Amniotic stem cell (primary cell): ENCODE measurements around the gene ITPA.

Source experiments
- DNase-seq: peaks from one replicate; lab custom pipeline; 2025; lab: John Stamatoyannopoulos, UW

Gene ITPA

GRCh38 chr20:3229158-3229557, 19.9 kb downstream of the ITPA start:
- DNase-seq: no peak

GRCh38 chr20:3229798-3230197, 20.5 kb downstream of the ITPA start:
- no peak for DNase-seq

- no peak for DNase-seq
Measured at GRCh38 chr20:3231116-3231515, 21.8 kb downstream of the ITPA start.

- no peak for DNase-seq
Measured at GRCh38 chr20:3231889-3232588, 22.7 kb downstream of the ITPA start.

- no peak for DNase-seq
Measured at GRCh38 chr20:3233131-3233990, 24.1 kb downstream of the ITPA start.

- DNase-seq: no peak
Measured at GRCh38 chr20:3233991-3234498, 24.7 kb downstream of the ITPA start.

GRCh38 chr20:3235666-3236324, 26.5 kb downstream of the ITPA start:
- no peak for DNase-seq

GRCh38 chr20:3237011-3237957, 28.0 kb downstream of the ITPA start:
- DNase-seq: no peak

GRCh38 chr20:3237958-3238615, 28.8 kb downstream of the ITPA start:
- DNase-seq: no peak

- DNase-seq: no peak
Measured at GRCh38 chr20:3238616-3239025, 29.3 kb downstream of the ITPA start.

GRCh38 chr20:3239026-3239866, 29.9 kb downstream of the ITPA start, which contains the start of gene SLC4A11:
SLC4A11 (minus strand) TSS chr20:3239190; CDS start chr20:3239137, 53 bp downstream.
- no peak for DNase-seq

GRCh38 chr20:3239867-3240775, 30.8 kb downstream of the ITPA start:
- DNase-seq: no peak

- no peak for DNase-seq
Measured at GRCh38 chr20:3240776-3241363, 31.6 kb downstream of the ITPA start.

GRCh38 chr20:3242172-3242692, 32.9 kb downstream of the ITPA start:
- no peak for DNase-seq

GRCh38 chr20:3243718-3244358, 34.5 kb downstream of the ITPA start:
- no peak for DNase-seq

- no peak for DNase-seq
Measured at GRCh38 chr20:3244613-3245012, 35.3 kb downstream of the ITPA start.

GRCh38 chr20:3245156-3245555, 35.9 kb downstream of the ITPA start:
- no peak for DNase-seq

- no peak for DNase-seq
Measured at GRCh38 chr20:3245711-3246110, 36.4 kb downstream of the ITPA start.
